ENCODE measurements around the gene HSPA9.

DNA sequence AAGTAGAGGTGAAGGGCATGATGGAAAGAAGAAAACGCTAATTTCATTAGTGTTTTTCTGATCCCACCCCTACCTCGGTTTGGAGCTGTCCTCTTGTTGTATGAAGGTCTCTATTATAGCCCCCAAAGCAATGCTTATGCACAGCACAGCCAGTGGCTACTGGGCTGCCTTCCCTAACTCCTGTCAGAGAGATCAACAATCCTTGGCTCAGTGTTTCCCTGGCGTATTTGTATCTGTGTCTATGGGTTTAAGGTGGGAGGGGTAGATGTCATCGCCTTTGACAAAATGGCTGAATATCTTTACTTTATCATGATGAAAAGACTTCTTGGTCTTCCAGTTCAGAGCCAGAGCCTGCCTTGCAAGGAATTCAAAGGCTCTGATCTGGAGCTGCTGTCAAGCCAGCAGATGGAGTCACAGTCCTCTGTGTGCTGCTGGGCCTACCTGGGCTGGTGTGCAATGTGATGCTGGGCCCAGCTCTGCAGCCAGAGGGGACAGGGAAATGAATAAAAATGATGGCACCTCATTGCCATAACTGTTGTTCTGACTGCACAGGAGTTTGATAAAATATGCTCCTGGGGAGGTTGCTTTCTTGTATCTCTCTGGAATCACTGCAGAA lies 20.1 kb upstream of the HSPA9 start:
- TF ChIP-seq LARP7 (IDR thresholded peaks at IDR 0.05), result no peak
- TF ChIP-seq, protein P1, sequence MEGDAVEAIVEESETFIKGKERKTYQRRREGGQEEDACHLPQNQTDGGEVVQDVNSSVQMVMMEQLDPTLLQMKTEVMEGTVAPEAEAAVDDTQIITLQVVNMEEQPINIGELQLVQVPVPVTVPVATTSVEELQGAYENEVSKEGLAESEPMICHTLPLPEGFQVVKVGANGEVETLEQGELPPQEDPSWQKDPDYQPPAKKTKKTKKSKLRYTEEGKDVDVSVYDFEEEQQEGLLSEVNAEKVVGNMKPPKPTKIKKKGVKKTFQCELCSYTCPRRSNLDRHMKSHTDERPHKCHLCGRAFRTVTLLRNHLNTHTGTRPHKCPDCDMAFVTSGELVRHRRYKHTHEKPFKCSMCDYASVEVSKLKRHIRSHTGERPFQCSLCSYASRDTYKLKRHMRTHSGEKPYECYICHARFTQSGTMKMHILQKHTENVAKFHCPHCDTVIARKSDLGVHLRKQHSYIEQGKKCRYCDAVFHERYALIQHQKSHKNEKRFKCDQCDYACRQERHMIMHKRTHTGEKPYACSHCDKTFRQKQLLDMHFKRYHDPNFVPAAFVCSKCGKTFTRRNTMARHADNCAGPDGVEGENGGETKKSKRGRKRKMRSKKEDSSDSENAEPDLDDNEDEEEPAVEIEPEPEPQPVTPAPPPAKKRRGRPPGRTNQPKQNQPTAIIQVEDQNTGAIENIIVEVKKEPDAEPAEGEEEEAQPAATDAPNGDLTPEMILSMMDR (IDR thresholded peaks at IDR 0.05 in 2 of 3, conservative IDR thresholded peaks at IDR 0.05 in 1 of 3; ENCODE audit: insufficient read depth in 2 of 3, low read depth in 1 of 3, low read length in 3 of 3), result peak in 1 of 3 experiments; percentile 37; a peak in 2 of 6 replicates

Data from K562 (cell line).